Lung (tissue), 12 donors: ENCODE data around the gene TBC1D17. TPM values are rescaled to one million over a fixed set of nuclear protein-coding genes. Genes with fewer than 3 reads are reported as not detected.

ENCODE experiments used
- ATAC-seq: fragments of 200-7000 bp; cut with Tn5 transposase; one replicate; pipeline ENCODE4 v1.9.1; 2020; ENCODE audit warnings: moderate number of reproducible peaks; ENCODE audit not compliant: insufficient read depth, low FRiP score
- DNase-seq, 3 donors: peaks; one replicate each; pipeline ENCODE4 v3.0.0-alpha.2; 2013 to 2017
- H3K27ac ChIP-seq, 2 donors: one replicate each; pipeline ENCODE4 v1.5.1; 2013; ENCODE audit warnings: mild to moderate bottlenecking in 2 of 2, moderate library complexity in 2 of 2, control low read depth in 1 of 2, inconsistent platforms in 1 of 2, low read depth in 1 of 2, low read length in 1 of 2
- H3K27me3 ChIP-seq, 3 donors: one replicate each; pipeline ENCODE4 v1.5.1; 2013; ENCODE audit warnings: low read length in 2 of 3; ENCODE audit not compliant: control insufficient read depth in 3 of 3, insufficient read depth in 3 of 3
- H3K36me3 ChIP-seq, 4 donors: one replicate each; pipeline ENCODE4 v1.5.1; 2013; ENCODE audit warnings: low read length in 4 of 4, mild to moderate bottlenecking in 1 of 4, moderate library complexity in 1 of 4; ENCODE audit not compliant: control insufficient read depth in 4 of 4, insufficient read depth in 4 of 4
- H3K4me1 ChIP-seq, 5 donors: one replicate each; pipeline ENCODE4 v1.5.1; 2013; ENCODE audit warnings: low read length in 5 of 5, mild to moderate bottlenecking in 2 of 5, moderate library complexity in 1 of 5; ENCODE audit not compliant: control insufficient read depth in 5 of 5, insufficient read depth in 5 of 5
- H3K4me3 ChIP-seq: one replicate; pipeline ENCODE4 v1.5.1; 2013; ENCODE audit warnings: mild to moderate bottlenecking, control low read depth, moderate library complexity
- H3K9ac ChIP-seq, 2 donors: one replicate each; pipeline ENCODE4 v1.5.1; 2013; ENCODE audit warnings: low read length in 2 of 2, control low read depth in 1 of 2; ENCODE audit not compliant: insufficient read depth in 1 of 2
- H3K9me3 ChIP-seq, 4 donors: one replicate each; pipeline ENCODE4 v1.5.1; 2013; ENCODE audit warnings: low read length in 3 of 4, mild to moderate bottlenecking in 1 of 4, moderate library complexity in 1 of 4; ENCODE audit not compliant: control insufficient read depth in 4 of 4, insufficient read depth in 3 of 4
- WGBS, 2 donors: extraction: QIAGEN DNeasy Blood & Tissue Kit; methylation state at CpG; one replicate each; pipeline ENCODE4 v1.1.7; 2013; 5-methylcytosine and 5-hydroxymethylcytosine counted together
- polyA plus RNA-seq, 2 donors: library from polyadenylated mRNA; stranded (reverse); fragments of 200-250 nt; gene quantifications; one replicate each; pipeline ENCODE4 v1.2.1, GENCODE V29; 2013
- total RNA-seq, 2 donors: library from RNA; depleted of rRNA in 1 of 2; stranded (reverse); fragments of >200 nt in 1 of 2; gene quantifications; one replicate each; pipeline ENCODE4 v1.2.1, GENCODE V29; 2014 to 2021
- TF ChIP-seq, protein P1 (sequence below): IDR thresholded peaks from 2 replicates; pipeline ENCODE4 v1.5.1; 2012; ENCODE audit warnings: mild to moderate bottlenecking; ENCODE audit errors: control extremely low read depth, extremely low read depth
- donor health status: control.
- donor health status: control.
- donor health status: Bipolar disorder and iron deficiency.
- donor health status: healthy.
- donor health status: DM: yes; HTN: yes; CAD: no.

TBC1D17 gene
- total and polyA plus RNA-seq, 4 donors = 23.3 to 52.9 (median 32.4) TPM

DNA sequence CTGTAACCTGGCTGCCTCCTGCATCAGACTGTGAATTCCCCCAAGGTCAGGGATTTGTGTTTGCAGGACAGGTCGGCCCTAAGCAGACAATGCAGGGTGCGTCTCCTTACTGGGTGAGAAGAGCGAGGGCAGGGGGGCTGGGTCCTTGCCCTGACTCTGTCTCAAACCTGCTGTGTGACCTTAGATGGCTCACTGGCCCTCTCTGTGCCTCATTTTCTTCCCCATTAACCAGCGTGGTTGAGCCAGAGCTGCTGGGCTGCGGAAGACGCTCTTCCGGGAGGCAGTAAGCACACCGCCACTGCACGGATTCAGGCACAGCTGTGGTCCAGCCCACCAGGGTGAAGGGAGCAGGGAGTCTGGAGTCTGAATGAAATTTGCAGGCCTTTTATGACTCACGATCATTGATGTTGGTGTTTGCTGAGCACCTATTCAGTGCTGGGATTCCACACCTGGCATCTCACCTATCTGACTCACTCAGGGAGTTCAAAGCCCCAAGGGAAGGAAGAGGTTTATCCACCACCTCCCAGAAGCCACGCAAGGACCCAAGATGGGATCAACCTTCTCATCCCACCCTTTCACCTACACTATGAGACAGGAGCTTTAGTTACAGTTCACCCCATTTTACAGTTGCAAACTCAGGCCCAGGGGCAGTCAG is 2.9 kb upstream of the TBC1D17 start:
- peak overlapping the region in 1 of 2 donors; percentile 4 for H3K27ac ChIP-seq
- TF ChIP-seq, protein P1, sequence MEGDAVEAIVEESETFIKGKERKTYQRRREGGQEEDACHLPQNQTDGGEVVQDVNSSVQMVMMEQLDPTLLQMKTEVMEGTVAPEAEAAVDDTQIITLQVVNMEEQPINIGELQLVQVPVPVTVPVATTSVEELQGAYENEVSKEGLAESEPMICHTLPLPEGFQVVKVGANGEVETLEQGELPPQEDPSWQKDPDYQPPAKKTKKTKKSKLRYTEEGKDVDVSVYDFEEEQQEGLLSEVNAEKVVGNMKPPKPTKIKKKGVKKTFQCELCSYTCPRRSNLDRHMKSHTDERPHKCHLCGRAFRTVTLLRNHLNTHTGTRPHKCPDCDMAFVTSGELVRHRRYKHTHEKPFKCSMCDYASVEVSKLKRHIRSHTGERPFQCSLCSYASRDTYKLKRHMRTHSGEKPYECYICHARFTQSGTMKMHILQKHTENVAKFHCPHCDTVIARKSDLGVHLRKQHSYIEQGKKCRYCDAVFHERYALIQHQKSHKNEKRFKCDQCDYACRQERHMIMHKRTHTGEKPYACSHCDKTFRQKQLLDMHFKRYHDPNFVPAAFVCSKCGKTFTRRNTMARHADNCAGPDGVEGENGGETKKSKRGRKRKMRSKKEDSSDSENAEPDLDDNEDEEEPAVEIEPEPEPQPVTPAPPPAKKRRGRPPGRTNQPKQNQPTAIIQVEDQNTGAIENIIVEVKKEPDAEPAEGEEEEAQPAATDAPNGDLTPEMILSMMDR = no peak
- no peaks in the 10 kb centered on the region for H3K9me3 ChIP-seq
- H3K4me3 ChIP-seq = no peak overlapping the region
- H3K9ac ChIP-seq = no peak overlapping the region
- no peak for ATAC-seq
- H3K36me3 ChIP-seq = peaks cover 0 to 13% (median 12%) of the 10 kb centered on the region in 4 donors
- WGBS, 2 donors = 94 to 98% methylated on average over 11 of the region's 11 CpGs
- DNase-seq = no peak
- peaks cover 0 to 28% (median 10%) of the 10 kb centered on the region in 5 donors for H3K4me1 ChIP-seq
- H3K27me3 ChIP-seq = no peaks in the 10 kb centered on the region

DNA sequence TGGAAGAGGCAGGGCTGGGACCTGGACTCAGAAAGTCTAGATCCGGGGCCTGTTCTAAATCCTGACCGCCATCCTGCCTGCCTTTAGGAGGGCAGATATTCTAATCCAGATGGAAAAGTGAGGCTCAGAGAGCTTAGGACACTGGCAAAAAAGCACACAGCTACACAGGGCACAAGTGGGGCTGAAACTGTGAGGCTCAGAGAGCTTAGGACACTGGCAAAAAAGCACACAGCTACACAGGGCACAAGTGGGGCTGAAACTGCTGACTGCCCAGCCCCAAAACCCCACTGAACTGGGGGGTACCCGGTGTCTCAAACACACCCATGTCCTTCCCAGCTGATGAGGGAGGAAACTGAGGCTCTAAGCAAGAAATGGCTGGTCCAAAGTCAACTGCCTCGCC is 2.3 kb upstream of the TBC1D17 start:
- H3K9ac ChIP-seq = peak overlapping the region in 1 of 2 donors; percentile 99
- WGBS, 2 donors = 89 to 98% methylated on average over 4 of the region's 4 CpGs
- TF ChIP-seq, protein P1 = no peak
- H3K4me1 ChIP-seq = peaks cover 0 to 24% (median 9%) of the 10 kb centered on the region in 5 donors
- H3K36me3 ChIP-seq = peaks cover 0 to 16% (median 14%) of the 10 kb centered on the region in 4 donors
- H3K9me3 ChIP-seq = no peaks in the 10 kb centered on the region
- DNase-seq (no peak), ATAC-seq (no peak)
- no peak overlapping the region for H3K27ac ChIP-seq
- no peaks in the 10 kb centered on the region for H3K27me3 ChIP-seq
- H3K4me3 ChIP-seq = no peak overlapping the region

DNA sequence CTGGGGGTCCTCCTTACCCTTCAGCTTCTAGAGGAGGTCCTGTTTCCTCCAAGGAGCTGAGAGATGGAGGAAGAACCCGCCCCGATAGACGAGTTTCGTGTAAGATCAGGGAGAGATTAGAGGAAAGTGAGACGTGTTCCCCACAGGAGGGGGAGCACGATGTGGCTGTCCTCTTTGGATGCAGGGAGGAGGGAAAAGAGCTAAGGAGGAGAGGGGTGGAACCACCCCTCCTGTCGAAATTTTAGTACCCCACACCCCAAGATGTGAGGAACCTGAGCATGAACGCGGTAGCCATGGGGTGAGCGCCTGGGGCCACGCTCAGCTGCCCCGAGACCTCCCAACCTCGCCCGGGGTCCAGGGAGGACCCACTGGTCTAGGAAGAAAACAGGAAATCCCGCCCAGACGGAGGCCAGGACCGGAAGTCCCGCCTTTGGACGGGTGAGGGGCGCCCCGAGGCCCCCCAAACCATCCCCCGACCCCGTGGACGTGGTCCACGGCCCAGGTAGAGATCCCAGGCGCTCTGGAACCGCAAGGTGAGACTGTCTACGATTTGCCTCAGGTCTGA is 1.6 kb upstream of the TBC1D17 start:
- peak overlapping the region; percentile 88 to 97 for H3K27ac ChIP-seq
- ATAC-seq = no peak

More for the DNA sequence above, 1.6 kb upstream of the TBC1D17 start:
- peak; percentile 70 to 78 (median 73) for DNase-seq
- WGBS, 2 donors = 1% methylated on average over 27 to 28 of the region's 28 CpGs
- peaks cover 0 to 18% (median 7%) of the 10 kb centered on the region in 5 donors for H3K4me1 ChIP-seq
- H3K36me3 ChIP-seq = peaks cover 0 to 23% (median 20%) of the 10 kb centered on the region in 4 donors
- TF ChIP-seq, protein P1 = no peak
- H3K27me3 ChIP-seq = no peaks in the 10 kb centered on the region
- peak overlapping the region; percentile 70 for H3K4me3 ChIP-seq
- H3K9me3 ChIP-seq = no peaks in the 10 kb centered on the region
- peak overlapping the region; percentile 98 to 99 for H3K9ac ChIP-seq
